ENCODE results near the gene MFAP4.

Gene MFAP4

GRCh38 chr17:19410091-19410490 lies 23.1 kb upstream of the MFAP4 start:
- TF ChIP-seq CTCF (IDR thresholded peaks at IDR 0.05; ENCODE audit: low read depth, low read length), result no peak
- DNase-seq (ENCODE audit: extremely low read depth, low read depth), result no peak

- no peak for TF ChIP-seq CTCF (IDR thresholded peaks at IDR 0.05; ENCODE audit: low read depth, low read length)
- no peak for DNase-seq (ENCODE audit: extremely low read depth, low read depth)
These were observed 22.5 kb upstream of the MFAP4 start for GRCh38 chr17:19409509-19409908.

GRCh38 chr17:19409066-19409465 lies 22.1 kb upstream of the MFAP4 start:
- no peak for TF ChIP-seq CTCF (IDR thresholded peaks at IDR 0.05; ENCODE audit: low read depth, low read length)

GRCh38 chr17:19408346-19408710 lies 21.3 kb upstream of the MFAP4 start:
- no peak for DNase-seq (ENCODE audit: extremely low read depth, low read depth)
- no peak for TF ChIP-seq CTCF (IDR thresholded peaks at IDR 0.05; ENCODE audit: low read depth, low read length)

More at GRCh38 chr17:19409066-19409465, 22.1 kb upstream of the MFAP4 start:
- no peak for DNase-seq (ENCODE audit: extremely low read depth, low read depth)

GRCh38 chr17:19407601-19408345 lies 20.8 kb upstream of the MFAP4 start:
- DNase-seq (ENCODE audit: extremely low read depth, low read depth), result no peak

GRCh38 chr17:19405114-19405513 lies 18.1 kb upstream of the MFAP4 start:
- no peak for TF ChIP-seq CTCF (IDR thresholded peaks at IDR 0.05; ENCODE audit: low read depth, low read length)
- no peak for DNase-seq (ENCODE audit: extremely low read depth, low read depth)

More at GRCh38 chr17:19407601-19408345, 20.8 kb upstream of the MFAP4 start:
- no peak for TF ChIP-seq CTCF (IDR thresholded peaks at IDR 0.05; ENCODE audit: low read depth, low read length)

GRCh38 chr17:19404264-19404663 lies 17.3 kb upstream of the MFAP4 start:
- TF ChIP-seq CTCF (IDR thresholded peaks at IDR 0.05; ENCODE audit: low read depth, low read length), result no peak
- DNase-seq (ENCODE audit: extremely low read depth, low read depth), result no peak
